OCI-LY1 (cell line): ENCODE results near the gene SPTBN2.

ENCODE experiments used
- H2AFZ ChIP-seq: fragments of 200-600 bp; sonication (generic), shearing (Covaris generic); 2 replicates; pipeline ENCODE4 v1.6.0; 2014; ENCODE audit warnings: antibody characterized with exemption, mild to moderate bottlenecking, low read length
- H3F3A ChIP-seq: fragments of 200-600 bp; sonication (generic), shearing (Covaris generic); 2 replicates; pipeline ENCODE4 v1.6.0; 2014; ENCODE audit warnings: mild to moderate bottlenecking, antibody characterized with exemption, low read length, moderate library complexity; ENCODE audit not compliant: insufficient read depth
- H3K27ac ChIP-seq: fragments of 200-600 bp; sonication (generic); 2 replicates; pipeline ENCODE4 v1.5.1; 2014; ENCODE audit warnings: low read length, mixed run types, mild to moderate bottlenecking, low read depth; ENCODE audit not compliant: poor library complexity, severe bottlenecking
- H3K27me3 ChIP-seq: fragments of 200-600 bp; sonication (generic); 2 replicates; pipeline ENCODE4 v1.6.0; 2014; ENCODE audit warnings: antibody characterized with exemption, mild to moderate bottlenecking, low read length, moderate library complexity; ENCODE audit not compliant: insufficient read depth
- H3K36me3 ChIP-seq: fragments of 200-600 bp; sonication (generic); 2 replicates; pipeline ENCODE4 v1.6.1; 2014; ENCODE audit warnings: mild to moderate bottlenecking, antibody characterized with exemption, low read length, moderate library complexity, mixed read lengths; ENCODE audit not compliant: insufficient read depth
- H3K4me1 ChIP-seq: fragments of 200-600 bp; sonication (generic); 2 replicates; pipeline ENCODE4 v1.5.1; 2014; ENCODE audit warnings: mild to moderate bottlenecking, low read length, moderate library complexity; ENCODE audit not compliant: insufficient read depth, severe bottlenecking
- H3K4me2 ChIP-seq: fragments of 200-600 bp; sonication (generic), shearing (Covaris generic); 2 replicates; pipeline ENCODE4 v1.6.1; 2014; ENCODE audit warnings: low read length
- H3K4me3 ChIP-seq: fragments of 200-600 bp; sonication (generic); 2 replicates; pipeline ENCODE4 v1.5.1; 2014; ENCODE audit warnings: low read length, low read depth, mild to moderate bottlenecking, mixed read lengths; ENCODE audit not compliant: poor library complexity, severe bottlenecking
- H3K79me2 ChIP-seq: fragments of 200-600 bp; shearing (Covaris generic); 2 replicates; pipeline ENCODE4 v1.6.1; 2016; ENCODE audit warnings: mixed run types, low read length, mixed read lengths; ENCODE audit not compliant: insufficient read depth
- H3K9ac ChIP-seq: fragments of 200-600 bp; sonication (generic), shearing (Covaris generic); 2 replicates; pipeline ENCODE4 v1.6.1; 2014; ENCODE audit warnings: mild to moderate bottlenecking, low read length, mixed read lengths
- H3K9me2 ChIP-seq: fragments of 200-600 bp; sonication (generic), shearing (Covaris generic); 2 replicates; pipeline ENCODE4 v1.6.1; 2014; ENCODE audit warnings: low read depth, mild to moderate bottlenecking, low read length, mixed read lengths
- H3K9me3 ChIP-seq: fragments of 200-600 bp; shearing (Covaris generic); 2 replicates; pipeline ENCODE4 v1.6.1; 2014; ENCODE audit warnings: low read length, mixed read lengths
- H4K20me1 ChIP-seq: fragments of 200-600 bp; sonication (generic), shearing (Covaris generic); 2 replicates; pipeline ENCODE4 v1.6.0; 2016; ENCODE audit warnings: mild to moderate bottlenecking, low read length; ENCODE audit not compliant: insufficient read depth
- EZH2 ChIP-seq: fragments of 200-600 bp; sonication (generic), shearing (Covaris generic); IDR thresholded peaks from 2 replicates; pipeline ENCODE4 v1.8.0; 2017; ENCODE audit warnings: borderline replicate concordance, mixed run types, mild to moderate bottlenecking, antibody characterized with exemption, low read length, moderate library complexity, mixed read lengths
- TF ChIP-seq, protein P1 (sequence below): fragments of 200-600 bp; sonication (generic), shearing (Covaris generic); IDR thresholded peaks from 2 replicates; pipeline ENCODE4 v1.5.1; 2017; ENCODE audit warnings: mild to moderate bottlenecking, antibody characterized with exemption, low read length, moderate library complexity, mixed read lengths

Gene SPTBN2

GRCh38 chr11:66722745-66723651 lies 6.0 kb downstream of the SPTBN2 start:
- no peak overlapping the region for H3K4me3 ChIP-seq
- no peak overlapping the region for H2AFZ ChIP-seq
- no peak overlapping the region for H3K4me2 ChIP-seq
- H3K9me2 ChIP-seq = no peaks in the 10 kb centered on the region
- H3K79me2 ChIP-seq = no peaks in the 10 kb centered on the region
- no peaks in the 10 kb centered on the region for H4K20me1 ChIP-seq
- H3K4me1 ChIP-seq = peaks cover 35% of the 10 kb centered on the region
- no peaks in the 10 kb centered on the region for H3K9me3 ChIP-seq
- H3K27ac ChIP-seq = no peak overlapping the region
- H3K9ac ChIP-seq = no peak overlapping the region
- no peaks in the 10 kb centered on the region for H3F3A ChIP-seq
- TF ChIP-seq, protein P1, sequence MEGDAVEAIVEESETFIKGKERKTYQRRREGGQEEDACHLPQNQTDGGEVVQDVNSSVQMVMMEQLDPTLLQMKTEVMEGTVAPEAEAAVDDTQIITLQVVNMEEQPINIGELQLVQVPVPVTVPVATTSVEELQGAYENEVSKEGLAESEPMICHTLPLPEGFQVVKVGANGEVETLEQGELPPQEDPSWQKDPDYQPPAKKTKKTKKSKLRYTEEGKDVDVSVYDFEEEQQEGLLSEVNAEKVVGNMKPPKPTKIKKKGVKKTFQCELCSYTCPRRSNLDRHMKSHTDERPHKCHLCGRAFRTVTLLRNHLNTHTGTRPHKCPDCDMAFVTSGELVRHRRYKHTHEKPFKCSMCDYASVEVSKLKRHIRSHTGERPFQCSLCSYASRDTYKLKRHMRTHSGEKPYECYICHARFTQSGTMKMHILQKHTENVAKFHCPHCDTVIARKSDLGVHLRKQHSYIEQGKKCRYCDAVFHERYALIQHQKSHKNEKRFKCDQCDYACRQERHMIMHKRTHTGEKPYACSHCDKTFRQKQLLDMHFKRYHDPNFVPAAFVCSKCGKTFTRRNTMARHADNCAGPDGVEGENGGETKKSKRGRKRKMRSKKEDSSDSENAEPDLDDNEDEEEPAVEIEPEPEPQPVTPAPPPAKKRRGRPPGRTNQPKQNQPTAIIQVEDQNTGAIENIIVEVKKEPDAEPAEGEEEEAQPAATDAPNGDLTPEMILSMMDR = no peak
- no peak for TF ChIP-seq EZH2
- no peaks in the 10 kb centered on the region for H3K27me3 ChIP-seq
- H3K36me3 ChIP-seq = peaks cover 11% of the 10 kb centered on the region

DNA sequence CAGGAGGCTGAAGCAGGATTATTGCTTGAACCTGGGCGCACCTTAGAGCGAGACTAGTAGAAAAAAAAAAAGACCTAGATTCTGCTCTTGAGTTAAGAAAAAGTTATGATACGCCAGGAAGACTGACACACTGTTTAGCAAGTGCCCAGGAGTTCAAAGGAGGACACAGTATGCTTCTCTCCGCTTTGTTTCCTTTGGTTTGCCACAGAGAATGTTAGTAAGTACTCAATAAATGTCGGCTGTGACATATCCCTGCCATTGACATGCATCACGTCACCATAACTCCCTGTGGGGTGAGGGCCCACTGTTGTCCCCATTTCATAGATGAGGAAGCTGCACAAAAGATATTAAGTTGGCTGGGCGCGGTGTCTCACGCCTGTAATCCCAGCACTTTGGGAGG lies 7.1 kb downstream of the SPTBN2 start:
- no peak overlapping the region for H3K4me2 ChIP-seq
- no peak for TF ChIP-seq EZH2
- TF ChIP-seq, protein P1 = no peak
- no peak overlapping the region for H3K27ac ChIP-seq
- H4K20me1 ChIP-seq = no peaks in the 10 kb centered on the region
- H3K4me1 ChIP-seq = peaks cover 31% of the 10 kb centered on the region
- no peaks in the 10 kb centered on the region for H3K9me3 ChIP-seq
- H3F3A ChIP-seq = no peaks in the 10 kb centered on the region
- H3K9me2 ChIP-seq = no peaks in the 10 kb centered on the region
- H3K4me3 ChIP-seq = no peak overlapping the region
- no peak overlapping the region for H3K9ac ChIP-seq
- H3K79me2 ChIP-seq = no peaks in the 10 kb centered on the region
- H3K36me3 ChIP-seq = peaks cover 11% of the 10 kb centered on the region
- H2AFZ ChIP-seq = no peak overlapping the region
- H3K27me3 ChIP-seq = no peaks in the 10 kb centered on the region

DNA sequence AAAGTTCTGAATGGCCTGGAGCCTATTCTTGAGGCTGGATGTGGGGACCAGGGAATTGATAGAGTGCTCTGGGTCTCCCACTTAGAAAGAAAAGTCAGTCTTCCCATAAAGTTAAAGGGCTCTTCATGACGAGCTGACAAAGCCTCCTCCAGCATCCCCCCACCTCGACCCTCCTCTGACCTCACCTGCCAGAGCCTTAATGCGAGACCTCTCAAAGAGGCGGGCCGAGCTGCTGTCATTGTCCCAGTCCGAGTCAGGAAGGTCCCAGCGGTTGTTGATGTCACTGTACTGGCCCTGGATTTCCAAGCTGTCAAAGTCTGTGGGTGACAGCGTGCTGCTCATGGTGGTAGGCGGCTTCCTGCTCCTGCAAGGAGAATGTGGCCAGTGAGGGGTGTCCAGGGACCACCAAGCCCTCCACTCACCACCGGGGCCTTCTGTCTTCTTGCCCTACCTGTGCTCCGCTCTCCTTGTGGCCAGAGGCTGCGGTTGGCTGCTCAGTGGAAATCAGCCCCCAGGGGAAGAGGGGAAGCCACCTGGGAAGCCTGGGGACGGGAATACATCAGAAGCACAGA lies 8.0 kb downstream of the SPTBN2 start:
- Histone ChIP-seq H3K79me2 (no peaks in the 10 kb centered on the region), H3K9me3 (no peaks in the 10 kb centered on the region), H3K9ac (no peak overlapping the region), H3K27ac (no peak overlapping the region), H2AFZ (no peak overlapping the region), H3K4me3 (no peak overlapping the region), H3K9me2 (no peaks in the 10 kb centered on the region), H3K4me1 (peaks cover 22% of the 10 kb centered on the region), H4K20me1 (no peaks in the 10 kb centered on the region), H3F3A (no peaks in the 10 kb centered on the region), H3K27me3 (no peaks in the 10 kb centered on the region), H3K4me2 (no peak overlapping the region; the same call in 1 of the 2 replicates), H3K36me3 (peaks cover 11% of the 10 kb centered on the region)
- no peak for TF ChIP-seq EZH2
- TF ChIP-seq, protein P1 = no peak
